Peyer's patch (tissue), 4 donors: ENCODE results near the gene KRTAP1-1.
"Not testable (repeated sequence)": the region's sequence is repeated elsewhere in the genome, so short reads cannot be mapped to it uniquely, and the experiment has no call there.

Experiments
- CTCF ChIP-seq, 6 experiments: fragments of 450-650 bp in 4 of 6; fragments of 200-600 bp in 2 of 6; sonication (generic) in 1 of 6; IDR thresholded peaks; one replicate each; pipeline ENCODE4 v1.5.1; 2017 to 2019; ENCODE audit warnings: antibody characterized with exemption in 6 of 6, mild to moderate bottlenecking in 3 of 6, moderate library complexity in 1 of 6
- POLR2A ChIP-seq, 2 donors: fragments of 450-650 bp; IDR thresholded peaks; one replicate each; pipeline ENCODE4 v1.5.1; 2017; ENCODE audit warnings: antibody characterized with exemption in 2 of 2, mild to moderate bottlenecking in 2 of 2, moderate library complexity in 2 of 2

- not testable (repeated sequence) for TF ChIP-seq CTCF, POLR2A (IDR thresholded peaks at IDR 0.05)
These were observed 13.3 kb upstream of the KRTAP1-1 start for GRCh38 chr17:41054556-41054955.
